Right lobe of liver (tissue), 4 donors: Measurements from ENCODE around the gene TERC.
A peak's percentile ranks its signal among the peaks of the same experiment; 100 is the strongest.

ENCODE experiments used
- CTCF ChIP-seq, 4 donors: fragments of 200-600 bp in 3 of 4; fragments of 450-650 bp in 1 of 4; IDR thresholded peaks; one replicate each; pipeline versions ENCODE4 v1.5.1 to v1.8.0; 2016 to 2022; ENCODE audit warnings: antibody characterized with exemption in 4 of 4, mild to moderate bottlenecking in 2 of 4
- POLR2A ChIP-seq: fragments of 450-650 bp; IDR thresholded peaks from one replicate; pipeline ENCODE4 v1.6.1; 2017; ENCODE audit warnings: antibody characterized with exemption, mild to moderate bottlenecking
- donor health status: DM: no; HTN: no; CAD: no.
- donor health status: DM: no; HTN: no; CAD: no.
- donor health status: DM: no; HTN: yes; CAD: no.

GRCh38 chr3:169769287-169770181, 4.7 kb upstream of the TERC start, which contains the start of gene ACTRT3:
- TF ChIP-seq CTCF (IDR thresholded peaks at IDR 0.05) (no peak), POLR2A (peak; percentile 78)
